Progenitor cell of endocrine pancreas (in vitro differentiated cells): Measurements from ENCODE around the gene OR4D9. TPM values are rescaled to one million over a fixed set of nuclear protein-coding genes. Genes with fewer than 3 reads are reported as not detected.

Experiments
- DNase-seq: peaks from one replicate; pipeline ENCODE4 v3.0.0; 2021; ENCODE audit warnings: low spot score; ENCODE audit not compliant: unreplicated experiment
- H3K27ac Mint-ChIP-seq: 2 replicates; pipeline ENCODE4 v1.8.0; 2021; ENCODE audit warnings: mild to moderate bottlenecking, moderate library complexity, mixed read lengths
- H3K27me3 Mint-ChIP-seq: 2 replicates; pipeline ENCODE4 v1.8.0; 2021; ENCODE audit warnings: mixed read lengths
- H3K36me3 Mint-ChIP-seq: 2 replicates; pipeline ENCODE4 v1.8.0; 2022; ENCODE audit warnings: mixed read lengths; ENCODE audit not compliant: insufficient read depth
- H3K4me1 Mint-ChIP-seq: 2 replicates; pipeline ENCODE4 v1.8.0; 2021; ENCODE audit warnings: low read depth, mixed read lengths
- H3K4me3 Mint-ChIP-seq: 2 replicates; pipeline ENCODE4 v1.8.0; 2021; ENCODE audit warnings: low read depth, mild to moderate bottlenecking, moderate library complexity, mixed read lengths
- H3K9me3 Mint-ChIP-seq: 2 replicates; pipeline ENCODE4 v1.8.0; 2021; ENCODE audit warnings: low read depth, mixed read lengths
- CTCF ChIP-seq: fragments of 200-600 bp; sonication (generic); IDR thresholded peaks from one replicate; pipeline ENCODE4 v1.5.0; 2021; ENCODE audit warnings: antibody characterized with exemption, mild to moderate bottlenecking; ENCODE audit not compliant: unreplicated experiment
- long read RNA-seq: library from polyadenylated mRNA; unstranded; transcript quantifications from one replicate; pipeline ENCODE4 v2.0.0, GENCODE V29; 2020
- total RNA-seq: library from RNA; stranded (reverse); gene quantifications from 2 replicates; pipeline ENCODE4 v1.2.1, GENCODE V29; 2021

Gene OR4D9
- total RNA-seq: not detected in 2 replicates
- long read RNA-seq: 0 reads

GRCh38 chr11:59510941-59511589 lies at the start of gene OR4D9:
TSS of gene OR4D9 (plus strand) at chr11:59511539. CDS start at chr11:59514913, 3,374 bp downstream.
- DNase-seq: no peak
- Mint-ChIP-seq H3K9me3 (no peaks in the 10 kb centered on the region), H3K4me1 (no peaks in the 10 kb centered on the region), H3K27ac (no peak within 1 kb of the TSS), H3K36me3 (no peaks in the 10 kb centered on the region), H3K27me3 (peaks cover 4% of the 10 kb centered on the region), H3K4me3 (no peak within 1 kb of the TSS)
- no peak for TF ChIP-seq CTCF

- Mint-ChIP-seq H3K36me3 (no peaks in the 10 kb centered on the region), H3K27ac (no peak overlapping the region), H3K4me1 (peaks cover 1% of the 10 kb centered on the region), H3K9me3 (peaks cover 8% of the 10 kb centered on the region), H3K27me3 (no peaks in the 10 kb centered on the region), H3K4me3 (no peak overlapping the region)
- DNase-seq: no peak
- TF ChIP-seq CTCF: no peak
Observed at GRCh38 chr11:59463190-59463641, 48.1 kb upstream of the OR4D9 start.

DNA sequence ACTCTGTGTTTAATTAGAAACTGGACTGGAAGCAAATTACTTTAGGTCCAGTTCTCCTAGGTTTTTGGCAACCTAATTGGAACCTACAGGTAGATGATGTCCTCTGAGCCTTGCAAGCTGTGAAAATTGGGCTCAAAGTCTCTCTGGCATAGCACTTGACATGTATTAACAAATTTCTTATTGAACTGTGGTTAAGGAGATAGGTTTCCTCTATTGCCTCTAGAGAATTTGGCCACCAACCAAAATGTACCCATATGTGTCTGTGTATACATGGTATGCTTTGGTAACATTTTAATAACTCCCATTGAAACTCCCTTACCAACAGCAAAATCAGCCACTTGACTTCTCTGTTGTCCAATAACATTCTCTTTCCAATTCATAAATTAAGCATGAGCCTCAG lies 38.3 kb upstream of the OR4D9 start, which contains the start of gene OR4D10:
OR4D10 (plus strand) TSS at position 301 of the 400 bp plus-strand sequence. CDS start 4,115 bp downstream, outside the sequence.
- no peak for DNase-seq
- Mint-ChIP-seq H3K4me3 (no peak within 1 kb of the TSS), H3K27me3 (peaks cover 9% of the 10 kb centered on the region), H3K4me1 (no peaks in the 10 kb centered on the region), H3K9me3 (no peaks in the 10 kb centered on the region), H3K27ac (no peak within 1 kb of the TSS), H3K36me3 (no peaks in the 10 kb centered on the region)
- TF ChIP-seq CTCF: no peak

- peaks cover 10% of the 10 kb centered on the region for H3K27me3 Mint-ChIP-seq
- H3K4me1 Mint-ChIP-seq: no peaks in the 10 kb centered on the region
- H3K27ac Mint-ChIP-seq: no peak overlapping the region
- no peaks in the 10 kb centered on the region for H3K36me3 Mint-ChIP-seq
- no peaks in the 10 kb centered on the region for H3K9me3 Mint-ChIP-seq
- no peak overlapping the region for H3K4me3 Mint-ChIP-seq
- no peak for TF ChIP-seq CTCF
- DNase-seq: no peak
Observed at GRCh38 chr11:59475176-59475575, 36.2 kb upstream of the OR4D9 start.

DNA sequence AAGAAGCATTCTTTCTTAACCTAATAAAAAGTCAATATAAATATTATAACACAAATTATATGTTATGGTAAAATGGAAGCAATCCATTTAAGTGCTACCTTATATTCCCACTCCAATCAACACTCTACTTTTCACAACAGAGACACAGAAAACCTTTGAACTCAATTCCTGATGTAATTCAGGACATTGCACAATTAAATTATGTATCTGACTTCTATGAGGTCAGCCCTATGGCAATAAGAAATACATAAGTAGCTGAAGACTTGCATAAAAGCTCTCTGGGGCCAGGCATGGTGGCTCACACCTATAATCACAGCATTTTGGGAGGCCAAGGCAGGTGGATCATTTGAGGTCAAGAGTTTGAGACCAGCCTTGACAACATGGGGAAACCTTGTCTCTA lies 31.4 kb upstream of the OR4D9 start:
- TF ChIP-seq CTCF: no peak
- Mint-ChIP-seq H3K27me3 (peaks cover 7% of the 10 kb centered on the region), H3K4me3 (no peak overlapping the region), H3K36me3 (no peaks in the 10 kb centered on the region), H3K9me3 (no peaks in the 10 kb centered on the region), H3K27ac (no peak overlapping the region), H3K4me1 (no peaks in the 10 kb centered on the region)
- no peak for DNase-seq
